NCI-H1092 (cell line): Measurements from ENCODE around the gene HMGB1.

Experiments
- DNase-seq: peaks from one replicate; lab custom pipeline; 2025; lab: John Stamatoyannopoulos, UW

The HMGB1 gene

DNA sequence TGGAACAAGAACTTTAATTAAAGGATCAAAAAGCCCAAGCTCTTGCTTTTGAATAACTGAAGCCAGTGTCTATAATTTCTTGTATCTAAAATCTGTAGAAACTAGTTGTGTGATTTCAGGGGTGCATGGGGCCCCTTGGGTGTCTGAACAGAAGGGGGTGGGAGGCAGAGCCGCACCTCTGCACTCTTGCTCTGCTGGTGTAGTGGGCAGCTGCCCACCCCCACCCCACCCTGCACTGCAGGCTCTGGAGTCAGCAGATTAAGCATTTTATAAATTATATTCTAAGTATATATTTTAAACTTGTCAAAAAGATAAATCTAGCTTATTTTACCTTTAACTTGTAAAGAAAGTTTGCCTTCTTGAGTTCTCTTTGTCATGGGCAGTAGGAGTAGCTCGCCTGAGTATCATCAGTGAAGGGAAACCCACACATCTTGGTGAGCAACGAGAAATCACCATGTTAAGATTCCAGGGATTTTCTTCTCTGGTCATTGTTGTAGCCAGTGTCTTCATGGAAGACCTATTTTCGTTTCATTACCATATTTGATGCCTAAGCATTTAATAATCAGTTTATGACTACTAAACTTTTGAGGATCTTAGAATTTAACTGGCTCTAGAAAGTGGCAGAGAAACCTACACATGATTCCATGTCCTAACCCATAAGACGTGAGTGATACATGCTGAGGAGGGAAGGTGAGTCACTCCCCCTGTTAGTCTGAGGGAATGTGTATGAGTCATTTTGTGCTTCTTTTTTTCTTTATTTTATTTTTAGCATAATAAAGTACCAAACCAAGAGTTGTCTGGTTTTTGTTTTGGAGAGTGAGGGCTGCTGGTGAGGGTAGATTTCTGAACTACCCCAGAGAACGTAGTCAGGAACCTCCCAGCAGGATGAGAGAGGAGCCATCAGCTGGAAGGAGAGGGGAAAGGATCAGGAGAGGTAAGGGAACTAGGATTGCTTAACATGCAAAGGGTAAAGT, 35.7 kb downstream of the HMGB1 start:
- no peak for DNase-seq

DNA sequence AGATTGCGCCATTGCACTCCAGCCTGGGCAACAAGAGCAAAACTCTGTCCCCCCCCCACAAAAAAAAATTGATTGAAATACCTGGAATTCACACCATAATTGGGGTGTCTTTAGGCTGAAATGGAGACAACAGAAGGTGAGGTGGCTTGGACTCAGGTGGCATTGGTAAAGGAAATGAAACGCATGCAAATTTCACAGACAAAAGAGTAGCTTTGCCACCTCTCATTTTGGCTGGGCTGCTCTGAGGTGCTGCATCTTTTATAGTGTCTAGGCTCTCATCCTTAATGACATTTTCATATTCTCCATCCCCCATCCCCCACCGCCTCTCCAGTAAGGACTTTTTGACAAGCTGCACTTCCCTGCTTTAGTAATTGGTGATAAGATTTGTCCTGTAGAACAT, 36.5 kb downstream of the HMGB1 start:
- no peak for DNase-seq

DNA sequence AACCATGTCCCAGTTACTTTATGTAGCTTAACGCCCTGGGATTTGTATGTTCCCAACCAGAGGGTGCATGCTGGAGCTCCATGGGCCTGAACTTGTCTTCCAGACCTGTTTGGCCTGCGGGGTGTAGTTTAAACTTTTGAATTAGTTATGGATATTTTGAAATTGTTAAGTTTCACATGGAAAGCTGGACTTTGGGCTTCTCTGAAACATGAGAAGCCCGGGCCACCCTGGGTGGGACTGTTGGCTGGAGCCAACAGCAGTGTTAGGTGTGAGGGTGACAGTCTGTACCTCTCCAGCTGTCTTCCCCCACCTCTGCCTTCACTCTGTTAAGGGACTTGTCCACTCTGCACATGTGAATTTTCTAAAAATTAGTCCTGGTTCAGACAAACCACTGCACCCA, 41.8 kb downstream of the HMGB1 start:
- DNase-seq = no peak

DNA sequence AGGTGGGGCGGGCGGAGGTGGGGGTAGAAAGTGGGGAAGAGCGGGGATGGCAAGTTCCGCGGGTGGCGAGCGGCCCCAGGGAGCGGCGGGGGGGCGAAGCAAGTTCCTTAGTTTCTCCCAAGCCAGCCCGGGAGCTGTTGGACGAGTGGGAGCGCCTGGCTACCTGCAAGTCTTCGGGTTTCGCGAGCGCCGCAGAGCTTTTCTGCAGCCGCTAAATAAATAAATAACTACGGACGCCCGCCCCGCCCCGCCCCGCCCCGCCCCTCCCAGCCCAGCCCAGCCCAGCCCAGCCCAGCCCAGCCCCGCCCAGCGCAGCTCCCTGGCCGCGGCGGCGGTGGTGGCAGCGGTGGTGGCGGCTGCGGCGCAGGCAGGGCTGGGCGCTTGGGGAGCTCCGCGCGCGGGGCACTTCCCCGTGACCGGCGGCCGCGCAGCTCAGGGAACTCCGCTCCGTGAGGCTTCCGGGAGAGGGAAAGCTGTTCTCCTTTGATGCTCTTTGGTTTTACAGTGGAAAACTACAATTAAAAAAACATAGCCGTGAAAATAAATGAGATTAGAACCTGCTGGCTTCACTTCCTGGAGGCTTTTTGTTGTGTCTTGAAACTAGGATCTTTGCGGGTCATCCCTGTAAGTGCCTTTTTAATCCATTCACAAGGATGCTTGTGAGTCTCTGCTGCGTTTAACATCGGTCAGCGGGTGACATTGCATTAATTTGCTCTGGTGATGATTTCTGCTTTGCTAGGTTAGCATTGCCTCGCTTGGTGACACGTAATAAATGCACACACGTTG, 43.5 kb downstream of the HMGB1 start, which contains the start of gene UBE2L5:
Gene UBE2L5, plus strand, starts transcription at position 440 of the 786 bp plus-strand sequence. CDS start 5,498 bp downstream, outside the sequence.
- no peak for DNase-seq

DNA sequence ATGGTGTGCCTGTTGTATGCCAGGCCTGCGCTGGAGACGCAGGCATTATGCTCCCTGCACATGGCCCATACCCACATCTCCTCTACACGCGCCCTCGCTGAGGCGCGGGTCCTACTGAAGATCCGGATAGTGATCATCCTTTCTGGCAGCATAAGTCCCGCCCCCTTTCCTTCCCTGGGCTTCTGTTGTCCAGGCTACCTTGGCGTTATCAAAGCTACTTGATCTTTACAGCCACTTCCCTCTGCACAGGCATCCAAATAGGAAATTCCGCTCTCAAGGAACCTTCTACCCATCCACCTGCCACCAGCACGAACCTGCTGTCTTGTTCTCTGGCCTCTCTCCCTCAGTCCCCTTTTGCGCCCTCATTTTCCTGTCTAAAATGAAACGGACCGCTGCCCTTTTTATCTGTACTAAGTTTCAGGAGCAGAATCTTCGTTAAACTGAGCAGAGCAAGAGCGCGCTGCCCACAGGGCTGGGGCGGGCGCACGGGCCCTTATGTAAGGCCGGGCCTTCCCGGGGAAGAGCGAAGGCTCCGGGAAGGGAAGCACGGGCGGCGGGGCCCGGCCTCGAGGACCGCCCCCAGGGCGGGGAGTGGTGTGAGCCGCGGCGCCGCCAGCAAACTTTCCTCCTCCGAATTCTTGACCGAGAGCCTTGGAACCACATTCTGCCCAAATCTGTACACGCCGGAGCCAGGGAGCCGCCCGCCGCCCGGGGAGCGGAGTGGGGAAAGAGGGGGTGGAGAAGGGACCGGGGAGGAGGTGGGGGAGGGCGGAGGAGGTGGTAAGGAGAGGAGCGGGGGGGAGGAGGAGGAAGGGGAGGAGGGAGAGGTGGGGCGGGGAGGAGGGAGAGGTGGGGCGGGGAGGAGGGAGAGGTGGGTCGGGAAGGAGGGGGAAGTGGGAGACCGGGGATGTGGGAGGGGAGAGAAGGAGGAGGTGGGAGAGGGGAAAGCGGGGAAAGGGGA, 44.4 kb downstream of the HMGB1 start:
- no peak for DNase-seq

DNA sequence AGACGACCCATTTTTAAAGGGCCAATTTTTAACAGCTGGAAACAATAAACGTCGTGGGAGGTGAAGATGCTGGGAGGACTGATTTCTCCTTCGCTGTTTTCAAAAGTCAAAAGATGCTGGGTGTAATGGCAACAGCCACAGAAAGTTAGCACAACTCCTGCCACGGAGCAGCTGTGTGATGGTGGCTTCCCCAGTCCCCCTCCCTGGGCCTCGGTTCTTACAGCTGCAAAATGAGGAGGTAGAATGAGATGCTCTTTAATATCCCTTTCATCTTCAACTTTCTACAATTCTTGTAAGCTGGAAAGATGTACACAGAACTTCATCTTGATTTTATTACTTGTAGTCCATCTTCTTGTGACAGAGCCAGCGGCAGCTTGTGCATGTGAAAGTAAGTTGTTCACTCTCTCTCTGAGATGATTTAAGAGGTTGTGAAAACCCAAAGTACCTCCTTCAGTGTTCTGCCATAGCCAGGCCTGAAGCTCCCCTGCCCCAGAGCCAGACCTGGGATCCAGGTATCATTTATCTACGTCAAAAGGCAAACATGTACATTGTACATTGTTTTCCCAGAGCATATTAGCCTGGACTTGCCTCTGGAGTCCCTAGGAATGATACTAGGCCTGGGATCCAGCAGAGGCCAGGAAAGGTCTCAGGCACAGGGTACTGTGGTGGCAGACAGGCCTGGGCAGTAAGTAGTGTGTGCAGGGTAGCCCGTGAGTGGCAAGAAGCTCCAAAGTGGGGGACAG, 46.8 kb downstream of the HMGB1 start:
- no peak for DNase-seq

DNA sequence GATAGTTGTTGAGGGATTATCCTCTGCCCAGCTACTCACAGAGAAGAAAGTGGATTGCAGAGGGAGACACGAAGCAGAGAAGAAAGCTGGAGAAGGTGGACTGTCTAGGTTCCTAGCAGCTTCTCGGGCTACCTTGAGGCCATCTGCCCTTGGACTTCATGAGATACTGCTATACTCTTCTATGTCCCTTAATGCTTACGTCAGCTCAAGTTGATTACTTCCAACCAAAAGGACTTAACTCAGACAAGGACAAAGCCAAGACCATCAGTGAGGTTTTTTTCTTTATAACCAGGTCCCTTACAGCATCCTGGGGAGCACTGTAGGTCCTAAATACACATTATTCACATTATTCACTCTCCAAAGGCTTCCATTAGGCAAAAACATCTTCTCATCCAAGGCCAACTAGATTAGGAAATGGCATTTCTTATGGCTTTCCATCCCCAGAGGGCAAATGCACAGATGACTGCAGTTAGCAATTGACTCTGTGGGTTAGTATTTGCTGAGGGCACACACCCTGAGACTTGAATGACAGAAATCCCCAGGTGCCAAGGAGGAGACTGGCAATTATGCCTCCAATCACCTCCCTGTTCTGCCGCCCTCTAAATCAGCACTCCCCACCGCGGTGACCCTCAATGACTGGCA, 47.5 kb downstream of the HMGB1 start:
- DNase-seq = no peak

DNA sequence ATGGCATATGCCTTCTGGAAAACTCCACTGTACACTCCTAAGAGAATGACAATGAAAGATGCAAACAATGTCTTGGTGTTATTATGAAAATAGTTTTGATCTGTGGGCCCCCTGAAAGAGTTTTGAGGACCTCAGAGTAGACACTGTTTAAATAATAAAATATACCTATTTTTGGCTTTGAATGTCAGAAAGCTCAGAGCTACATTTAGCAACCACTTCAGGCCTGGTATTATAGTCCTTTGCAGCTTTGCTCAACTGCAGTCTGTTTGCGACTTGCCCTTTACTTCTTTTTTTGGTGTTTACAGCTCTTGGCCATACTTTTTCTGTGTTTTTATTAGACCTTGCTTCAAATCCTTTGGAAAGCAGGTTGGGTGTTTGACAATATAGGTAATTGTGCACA, 49.3 kb downstream of the HMGB1 start:
- no peak for DNase-seq

DNA sequence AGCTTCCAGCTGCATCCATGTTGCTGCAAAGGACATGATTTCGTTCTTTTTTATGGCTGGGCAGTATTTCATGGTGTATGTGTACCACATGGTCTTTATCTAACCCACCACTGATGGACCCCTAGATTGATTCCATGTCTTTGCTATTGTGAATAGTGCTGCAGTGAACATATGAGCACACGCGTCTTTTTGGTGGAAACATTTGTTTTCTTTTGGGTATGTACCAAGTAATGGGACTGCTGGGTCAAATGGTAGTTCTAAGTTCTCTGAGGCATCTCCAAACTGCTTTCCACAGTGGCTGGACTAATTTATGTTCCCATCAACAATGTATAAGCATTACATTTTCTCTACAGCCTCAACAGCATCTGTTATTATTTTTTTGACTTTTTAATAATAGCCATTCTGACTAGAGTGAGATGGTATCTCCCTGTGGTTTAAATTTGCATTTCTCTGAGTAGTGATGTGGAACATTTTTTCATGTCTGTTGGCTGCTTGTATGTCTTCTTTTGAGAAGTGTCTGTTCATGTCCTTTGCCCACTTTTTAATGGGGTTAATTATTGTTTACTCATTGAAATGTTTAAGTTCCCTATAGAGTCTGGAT, 50.2 kb downstream of the HMGB1 start:
- DNase-seq = no peak

DNA sequence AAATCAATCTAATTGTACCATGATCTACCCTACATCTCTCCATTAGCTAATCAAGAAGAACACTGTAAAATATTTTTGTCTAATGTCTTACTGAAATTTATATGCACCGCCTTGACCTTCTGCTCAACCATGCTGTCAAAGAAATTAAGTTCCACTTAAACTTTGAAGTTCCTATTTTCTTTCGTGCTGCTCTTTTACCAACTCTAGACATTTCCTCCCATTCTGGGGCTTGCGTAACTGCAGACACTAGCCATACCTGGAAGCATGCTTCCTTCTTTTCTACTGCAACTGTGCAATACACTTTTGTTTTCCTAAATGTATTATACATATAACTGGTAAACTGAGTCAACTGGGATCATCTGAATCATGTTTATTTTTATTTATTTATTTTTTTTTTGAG, 51.9 kb downstream of the HMGB1 start:
- no peak for DNase-seq

DNA sequence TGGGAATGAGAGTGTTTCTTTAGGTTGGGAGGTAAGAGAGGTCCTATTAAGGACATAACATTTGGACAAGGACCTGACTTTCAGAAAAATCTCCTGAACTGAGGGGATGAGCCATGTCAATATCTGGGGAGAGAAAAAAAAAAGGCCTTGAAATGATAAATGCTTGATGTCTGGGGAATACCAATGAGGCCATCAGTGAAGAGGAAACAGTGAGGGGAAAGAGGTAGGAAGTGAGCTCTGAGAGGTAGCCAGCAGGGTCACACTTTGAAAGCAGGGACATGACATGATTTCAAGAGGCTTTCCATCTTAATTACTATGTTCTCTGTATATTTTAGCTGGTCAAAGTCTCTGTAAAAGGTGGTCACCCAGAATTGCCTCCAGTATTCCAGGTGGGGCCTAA, 53.4 kb downstream of the HMGB1 start:
- DNase-seq = no peak

DNA sequence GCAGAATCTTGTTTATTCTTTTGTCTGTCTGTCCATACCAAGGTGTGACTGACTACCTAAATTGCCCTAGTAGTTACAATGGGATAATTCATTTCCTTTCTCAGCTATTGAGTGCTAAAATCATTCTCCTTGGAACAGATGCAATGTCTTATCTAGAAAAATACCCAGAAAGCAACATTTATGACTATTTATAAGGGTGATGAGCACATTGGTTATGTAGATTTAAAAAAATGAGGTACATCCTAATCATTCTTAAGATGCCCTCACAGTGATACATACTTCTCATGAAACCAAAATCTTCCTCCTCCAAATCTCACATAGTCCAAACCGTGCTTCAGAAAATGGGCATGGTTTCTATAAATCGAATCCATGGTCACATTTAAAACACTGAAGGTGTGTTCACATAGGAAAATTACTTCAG, 55.0 kb downstream of the HMGB1 start:
- no peak for DNase-seq

DNA sequence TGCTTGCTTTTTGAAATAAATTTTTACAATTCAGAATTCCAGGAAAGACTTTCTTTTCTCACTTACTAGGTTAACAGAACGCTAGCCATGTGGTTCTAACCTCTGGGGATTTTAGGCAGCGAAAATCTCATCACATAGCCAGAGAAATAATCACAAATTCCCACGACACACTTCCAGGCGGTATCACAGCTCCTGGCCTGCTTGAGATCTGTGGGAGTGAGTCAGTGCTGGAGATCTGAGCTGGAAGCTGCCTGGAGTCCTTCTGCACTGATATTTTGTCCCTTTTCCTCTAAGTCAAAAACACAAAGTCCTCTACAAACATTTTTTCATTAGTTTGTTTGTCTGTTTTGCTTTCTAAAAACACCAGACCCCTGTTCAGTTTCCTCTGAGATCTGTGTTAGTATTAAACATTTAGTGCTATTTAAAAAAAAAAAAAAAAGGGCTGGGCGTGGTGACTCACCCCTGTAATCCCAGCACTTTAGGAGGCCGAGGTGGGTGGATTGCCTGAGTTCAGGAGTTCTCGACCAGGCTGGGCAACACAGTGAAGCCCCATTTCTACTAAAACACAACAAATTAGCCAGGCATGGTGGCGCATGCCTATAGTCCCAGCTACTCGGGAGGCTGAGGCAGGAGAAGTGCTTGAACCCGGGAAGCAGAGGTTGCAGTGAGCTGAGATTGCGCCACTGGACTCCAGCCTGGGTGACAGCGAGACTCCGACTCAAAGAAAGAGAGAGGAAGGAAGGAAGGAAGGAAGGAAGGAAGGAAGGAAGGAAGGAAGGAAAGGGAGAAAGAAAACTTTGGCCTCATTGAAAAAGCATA, 55.6 kb downstream of the HMGB1 start:
- DNase-seq = no peak

DNA sequence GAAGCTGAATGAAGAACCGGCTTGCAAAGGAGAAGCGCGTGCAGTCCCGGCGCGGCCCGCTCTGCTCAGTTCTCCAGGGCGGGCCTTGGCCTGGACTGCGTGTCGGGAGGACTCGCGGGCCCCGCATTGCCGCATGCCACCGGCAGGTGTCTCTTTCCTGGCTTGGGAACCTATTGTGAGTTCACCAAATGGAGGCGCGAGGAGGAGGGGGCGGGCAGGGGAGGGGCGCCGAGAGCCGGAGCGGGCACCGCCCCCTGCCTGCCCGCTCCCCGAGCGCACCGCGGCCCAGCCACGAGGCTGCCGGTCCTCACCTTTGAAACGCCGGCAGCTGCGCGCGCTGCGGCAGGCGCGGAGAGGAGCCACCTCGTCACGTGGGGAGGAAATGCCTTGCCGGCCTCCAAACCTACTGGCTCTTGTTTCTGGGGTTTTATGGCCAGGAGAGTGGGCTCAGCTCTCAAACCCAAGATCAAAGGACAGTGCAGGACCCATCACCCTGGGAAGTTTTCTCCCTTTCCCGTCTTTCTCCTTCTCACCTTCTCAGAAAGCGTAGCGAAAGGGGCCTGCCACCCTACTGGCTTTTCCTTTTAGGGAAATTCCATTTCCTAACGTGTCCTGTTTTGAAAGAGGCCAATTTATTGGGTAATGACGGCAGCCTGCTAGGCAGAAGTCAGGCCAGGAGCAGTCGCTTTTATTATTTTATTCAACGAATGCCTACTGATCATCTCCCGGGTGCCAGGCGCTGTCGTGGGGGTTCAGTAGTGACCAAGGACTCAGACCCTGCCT, 57.2 kb downstream of the HMGB1 start:
- peak; percentile 55 for DNase-seq

DNA sequence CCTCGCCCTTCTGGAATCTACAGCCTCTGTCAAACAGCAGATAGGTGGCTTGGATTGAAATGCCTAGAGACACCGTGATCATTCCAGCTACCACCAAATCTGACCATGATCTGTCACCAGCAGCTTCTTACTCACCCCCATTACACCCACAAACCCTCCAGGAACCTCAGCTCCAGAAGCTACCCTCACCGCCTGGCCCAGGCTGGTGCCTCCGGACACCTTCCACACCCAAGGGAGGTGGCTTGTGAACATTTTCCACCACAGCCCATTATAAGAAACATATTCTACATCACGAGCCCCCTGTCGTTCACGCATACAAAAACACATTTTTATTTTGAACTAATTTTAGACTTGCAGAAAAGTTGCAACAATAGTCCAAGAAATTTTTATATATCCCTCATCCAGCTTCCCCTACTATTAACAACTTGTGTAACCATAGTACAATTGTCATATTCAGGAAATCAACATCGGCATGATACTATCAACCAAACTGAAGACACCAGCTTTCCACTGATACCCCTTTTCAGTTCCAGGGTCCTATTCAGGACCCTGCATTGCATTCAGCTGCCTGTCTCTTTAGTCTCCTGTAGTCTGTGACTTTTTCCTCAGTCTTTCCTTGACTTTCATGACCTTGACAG, 58.8 kb downstream of the HMGB1 start:
- DNase-seq = no peak
